Smooth muscle cell (in vitro differentiated cells): ENCODE results near the gene TLL2. TPM values are rescaled to one million over a fixed set of nuclear protein-coding genes. Genes with fewer than 3 reads are reported as not detected.

ENCODE experiments used
- DNase-seq: peaks from one replicate; lab custom pipeline; 2025; ENCODE audit not compliant: unreplicated experiment; lab: John Stamatoyannopoulos, UW
- H2AFZ ChIP-seq: fragments of 200-600 bp; sonication (generic); 2 replicates; pipeline ENCODE4 v1.6.0; 2016; ENCODE audit warnings: antibody characterized with exemption, low read depth, mild to moderate bottlenecking
- H3F3A ChIP-seq: fragments of 200-600 bp; sonication (generic); 2 replicates; pipeline ENCODE4 v1.6.0; 2017; ENCODE audit warnings: antibody characterized with exemption, low read depth
- H3K27ac ChIP-seq: fragments of 200-600 bp; sonication (generic); 2 replicates; pipeline ENCODE4 v1.5.1; 2016; ENCODE audit warnings: low read depth, mild to moderate bottlenecking
- H3K27me3 ChIP-seq: fragments of 200-600 bp; sonication (generic); 2 replicates; pipeline ENCODE4 v1.6.1; 2016; ENCODE audit warnings: low read depth, mild to moderate bottlenecking
- H3K36me3 ChIP-seq: fragments of 200-600 bp; sonication (generic); 2 replicates; pipeline ENCODE4 v1.5.1; 2016; ENCODE audit warnings: low read depth
- H3K4me1 ChIP-seq: fragments of 200-600 bp; sonication (generic); 2 replicates; pipeline ENCODE4 v1.5.1; 2016; ENCODE audit warnings: low read depth
- H3K4me2 ChIP-seq: fragments of 200-600 bp; sonication (generic); 2 replicates; pipeline ENCODE4 v1.6.0; 2016; ENCODE audit warnings: mild to moderate bottlenecking
- H3K4me3 ChIP-seq: fragments of 200-600 bp; sonication (generic); 2 replicates; pipeline ENCODE4 v1.5.1; 2016; ENCODE audit warnings: mild to moderate bottlenecking
- H3K79me2 ChIP-seq: fragments of 200-600 bp; sonication (generic); 2 replicates; pipeline ENCODE4 v1.6.0; 2016; ENCODE audit warnings: low read depth, mild to moderate bottlenecking
- H3K9ac ChIP-seq: fragments of 200-600 bp; sonication (generic); 2 replicates; pipeline ENCODE4 v1.6.0; 2016; ENCODE audit warnings: low read depth
- H3K9me3 ChIP-seq: fragments of 200-600 bp; sonication (generic); replicated peaks from 2 replicates; pipeline ENCODE4 v1.5.1; 2016; ENCODE audit warnings: low read depth
- H4K20me1 ChIP-seq: fragments of 200-600 bp; sonication (generic); 2 replicates; pipeline ENCODE4 v1.6.0; 2016; ENCODE audit warnings: low read depth
- CTCF ChIP-seq: fragments of 200-600 bp; sonication (generic); IDR thresholded peaks from 2 replicates; pipeline ENCODE4 v1.5.1; 2017; ENCODE audit warnings: borderline replicate concordance, mild to moderate bottlenecking, antibody characterized with exemption; ENCODE audit not compliant: insufficient read depth, poor library complexity, severe bottlenecking
- WGBS: methylation state at CpG from one replicate; pipeline ENCODE4 v1.1.7; 2016; ENCODE audit warnings: low lambda C conversion rate; 5-methylcytosine and 5-hydroxymethylcytosine counted together
- polyA plus RNA-seq: library from polyadenylated mRNA; unstranded; fragments of >200 nt; fragmentation: Nextera tagmentation; extraction: Ambion mirVana; gene quantifications from 2 replicates; pipeline ENCODE4 v1.2.1, GENCODE V29; 2016
- total RNA-seq: library from RNA; depleted of rRNA; stranded (reverse); fragments of >200 nt; gene quantifications from 2 replicates; pipeline ENCODE4 v1.2.3, GENCODE V29; 2014

The TLL2 gene
- total and polyA plus RNA-seq, 2 experiments from 2014 or later, result 0.18 TPM; not detected in 1

GRCh38 chr10:96406091-96406490 lies 107.6 kb downstream of the TLL2 start:
- Histone ChIP-seq H3K4me1 (peaks cover 4% of the 10 kb centered on the region), H3K4me2 (no peak overlapping the region), H3F3A (no peaks in the 10 kb centered on the region), H2AFZ (no peak overlapping the region), H3K36me3 (no peaks in the 10 kb centered on the region), H3K9me3 (no peaks in the 10 kb centered on the region), H3K27ac (no peak overlapping the region), H3K27me3 (peaks cover 33% of the 10 kb centered on the region), H3K4me3 (no peak overlapping the region), H3K79me2 (no peaks in the 10 kb centered on the region), H4K20me1 (no peaks in the 10 kb centered on the region), H3K9ac (no peak overlapping the region)
- no peak for TF ChIP-seq CTCF
- DNase-seq, result no peak
- 90% methylated on average over 5 of the region's 5 CpGs for WGBS

GRCh38 chr10:96402417-96403305 lies 111.1 kb downstream of the TLL2 start:
- no peaks in the 10 kb centered on the region for H4K20me1 ChIP-seq
- 89% methylated on average over 16 of the region's 16 CpGs for WGBS
- peaks cover 17% of the 10 kb centered on the region for H3K27me3 ChIP-seq
- DNase-seq, result no peak
- no peaks in the 10 kb centered on the region for H3K9me3 ChIP-seq
- no peak overlapping the region for H3K4me3 ChIP-seq
- H3K4me2 ChIP-seq, result no peak overlapping the region
- H3K27ac ChIP-seq, result no peak overlapping the region
- H3F3A ChIP-seq, result no peaks in the 10 kb centered on the region
- H3K9ac ChIP-seq, result no peak overlapping the region
- peaks cover 8% of the 10 kb centered on the region for H3K4me1 ChIP-seq
- no peak overlapping the region for H2AFZ ChIP-seq
- no peaks in the 10 kb centered on the region for H3K79me2 ChIP-seq
- TF ChIP-seq CTCF, result no peak
- no peaks in the 10 kb centered on the region for H3K36me3 ChIP-seq

DNA sequence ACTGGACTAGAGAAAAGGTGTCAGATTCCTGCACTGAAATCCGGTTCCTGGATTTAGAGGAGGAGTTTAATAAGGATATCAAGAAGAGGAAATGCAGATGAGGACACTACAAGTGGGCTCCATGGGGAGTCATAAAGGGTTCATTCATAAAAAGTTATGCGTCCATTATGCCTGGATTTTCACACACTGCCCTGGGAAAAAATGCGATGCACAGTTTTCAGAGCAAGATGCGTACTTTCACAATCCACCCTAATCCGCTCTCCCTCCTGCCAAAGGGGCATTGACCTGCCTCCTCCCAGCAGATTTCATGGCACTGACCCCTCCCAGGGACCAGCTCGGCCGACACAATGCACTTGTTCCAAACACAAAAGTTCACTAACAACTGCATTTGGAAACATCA lies 112.7 kb downstream of the TLL2 start:
- Histone ChIP-seq H3K4me2 (no peak overlapping the region), H3K79me2 (no peaks in the 10 kb centered on the region), H3K27ac (no peak overlapping the region), H3K36me3 (no peaks in the 10 kb centered on the region), H3K27me3 (peaks cover 17% of the 10 kb centered on the region), H3K4me3 (no peak overlapping the region), H3K4me1 (peaks cover 8% of the 10 kb centered on the region), H2AFZ (no peak overlapping the region), H4K20me1 (no peaks in the 10 kb centered on the region), H3K9ac (no peak overlapping the region), H3F3A (no peaks in the 10 kb centered on the region), H3K9me3 (no peaks in the 10 kb centered on the region)
- no peak for DNase-seq
- TF ChIP-seq CTCF, result no peak
- 81% methylated on average over 7 of the region's 7 CpGs for WGBS

DNA sequence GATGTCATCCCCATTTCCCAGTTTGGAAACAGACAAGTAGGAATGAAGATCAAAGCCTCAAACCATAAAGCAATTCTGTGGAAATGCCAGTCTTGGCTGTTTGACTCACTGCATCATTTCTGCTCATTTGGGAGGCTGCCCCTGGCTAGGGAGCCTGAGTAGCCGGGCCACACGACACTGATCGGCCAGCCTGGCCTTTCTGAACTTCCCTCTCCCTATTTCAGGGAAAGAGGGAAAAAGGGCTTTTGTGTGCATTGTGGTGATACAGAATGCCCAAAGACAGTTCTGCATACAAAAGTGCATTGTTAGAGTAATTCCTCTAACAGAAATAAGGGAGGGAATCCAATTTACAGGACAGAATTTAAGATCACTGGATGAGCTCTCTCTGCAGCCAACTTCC lies 113.3 kb downstream of the TLL2 start:
- H3K4me1 ChIP-seq, result peaks cover 8% of the 10 kb centered on the region
- 96% methylated on average over 3 of the region's 3 CpGs for WGBS
- no peak overlapping the region for H3K27ac ChIP-seq
- no peak overlapping the region for H3K4me3 ChIP-seq
- H3K36me3 ChIP-seq, result no peaks in the 10 kb centered on the region
- no peaks in the 10 kb centered on the region for H3K9me3 ChIP-seq
- H2AFZ ChIP-seq, result no peak overlapping the region
- no peak for DNase-seq
- peaks cover 17% of the 10 kb centered on the region for H3K27me3 ChIP-seq
- no peaks in the 10 kb centered on the region for H4K20me1 ChIP-seq
- H3F3A ChIP-seq, result no peaks in the 10 kb centered on the region
- H3K4me2 ChIP-seq, result no peak overlapping the region
- no peak for TF ChIP-seq CTCF
- H3K9ac ChIP-seq, result no peak overlapping the region
- no peaks in the 10 kb centered on the region for H3K79me2 ChIP-seq
